ENCODE data around the gene ARL3.

Gene ARL3

DNA sequence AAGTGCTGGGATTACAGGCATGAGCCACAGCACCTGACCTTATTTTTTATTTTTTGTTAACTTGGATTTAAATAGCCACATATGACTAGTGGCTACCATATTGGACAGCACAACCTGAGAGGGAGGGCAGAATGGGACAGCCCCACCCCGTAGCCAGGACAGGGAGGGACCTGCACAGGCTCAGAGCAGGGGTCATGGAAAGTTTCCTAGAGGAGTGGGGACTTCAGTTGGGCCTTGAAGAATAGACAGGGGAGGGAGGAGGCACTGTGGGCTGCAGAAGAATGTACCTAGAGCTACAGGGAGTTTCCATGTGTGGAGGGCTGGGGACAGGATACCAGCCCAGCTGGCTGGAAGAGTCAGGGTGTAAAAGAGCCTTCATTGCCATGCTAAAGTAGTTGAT, 61.1 kb downstream of the ARL3 start:
- H3K36me3 ChIP-seq (ENCODE audit: control insufficient read depth, low read length) = peaks cover 84% of the 10 kb centered on the region

DNA sequence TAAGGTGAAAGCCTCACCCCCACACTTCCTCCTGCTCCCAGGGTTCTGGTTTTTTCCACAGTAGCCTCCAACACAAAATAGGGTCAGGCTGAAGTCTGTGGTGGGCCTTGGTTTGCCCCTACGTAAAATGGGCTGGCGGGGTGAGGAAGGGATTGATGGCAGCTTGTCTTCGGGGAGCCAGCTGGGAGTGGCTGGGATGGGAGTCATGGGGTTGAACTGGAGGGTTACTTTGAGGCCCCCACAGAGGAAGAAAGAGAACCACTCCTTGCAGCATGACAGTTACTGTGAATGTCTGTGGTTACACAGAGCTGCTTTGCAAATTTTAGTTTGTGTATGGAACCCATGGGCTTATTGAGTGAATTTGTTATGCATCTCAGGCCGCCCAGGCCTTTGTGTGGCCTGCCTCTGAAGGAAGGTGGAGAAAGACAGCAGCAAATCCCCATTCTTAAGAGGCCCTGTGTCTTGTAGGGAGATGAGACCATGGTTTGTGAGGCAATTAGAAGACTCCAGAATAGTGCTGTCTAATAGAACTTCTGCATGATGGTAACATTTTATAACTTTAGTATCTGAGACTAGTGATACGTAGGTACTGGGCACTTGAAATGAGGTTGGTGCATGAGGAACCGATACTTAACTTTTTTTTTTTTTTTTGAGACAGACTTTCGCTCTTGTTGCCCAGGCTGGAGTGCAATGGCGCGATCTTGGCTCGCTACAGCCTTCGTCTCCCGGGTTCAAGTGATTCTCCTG, 61.9 kb downstream of the ARL3 start:
- H3K4me3 ChIP-seq (ENCODE audit: low read length) = peak overlapping the region; percentile 91
- peak overlapping the region; percentile 95 for H3K27ac ChIP-seq (ENCODE audit: low read depth, low read length)
- H3K27me3 ChIP-seq (ENCODE audit: control insufficient read depth, low read length) = no peaks in the 10 kb centered on the region
- peaks cover 46% of the 10 kb centered on the region for H3F3A ChIP-seq (ENCODE audit: control insufficient read depth, insufficient read depth)
- peaks cover 76% of the 10 kb centered on the region for H3K79me2 ChIP-seq (ENCODE audit: control insufficient read depth, low read length)
- TF ChIP-seq, protein P1, sequence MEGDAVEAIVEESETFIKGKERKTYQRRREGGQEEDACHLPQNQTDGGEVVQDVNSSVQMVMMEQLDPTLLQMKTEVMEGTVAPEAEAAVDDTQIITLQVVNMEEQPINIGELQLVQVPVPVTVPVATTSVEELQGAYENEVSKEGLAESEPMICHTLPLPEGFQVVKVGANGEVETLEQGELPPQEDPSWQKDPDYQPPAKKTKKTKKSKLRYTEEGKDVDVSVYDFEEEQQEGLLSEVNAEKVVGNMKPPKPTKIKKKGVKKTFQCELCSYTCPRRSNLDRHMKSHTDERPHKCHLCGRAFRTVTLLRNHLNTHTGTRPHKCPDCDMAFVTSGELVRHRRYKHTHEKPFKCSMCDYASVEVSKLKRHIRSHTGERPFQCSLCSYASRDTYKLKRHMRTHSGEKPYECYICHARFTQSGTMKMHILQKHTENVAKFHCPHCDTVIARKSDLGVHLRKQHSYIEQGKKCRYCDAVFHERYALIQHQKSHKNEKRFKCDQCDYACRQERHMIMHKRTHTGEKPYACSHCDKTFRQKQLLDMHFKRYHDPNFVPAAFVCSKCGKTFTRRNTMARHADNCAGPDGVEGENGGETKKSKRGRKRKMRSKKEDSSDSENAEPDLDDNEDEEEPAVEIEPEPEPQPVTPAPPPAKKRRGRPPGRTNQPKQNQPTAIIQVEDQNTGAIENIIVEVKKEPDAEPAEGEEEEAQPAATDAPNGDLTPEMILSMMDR (IDR thresholded peaks at IDR 0.05; ENCODE audit: low read depth, low read length, poor library complexity, severe bottlenecking) = no peak
- no peak for TF ChIP-seq EZH2phosphoT487 (IDR thresholded peaks at IDR 0.05; ENCODE audit: borderline replicate concordance, low read length)
- peaks cover 18% of the 10 kb centered on the region for H4K20me1 ChIP-seq (ENCODE audit: control insufficient read depth, insufficient read depth, low read depth, low read length)
- H3K36me3 ChIP-seq (ENCODE audit: control insufficient read depth, low read length) = peaks cover 86% of the 10 kb centered on the region
- H3K4me2 ChIP-seq (ENCODE audit: low read length) = peak overlapping the region; percentile 91
- H3K4me1 ChIP-seq (ENCODE audit: control insufficient read depth, low read length) = peaks cover 69% of the 10 kb centered on the region
- H3K9me3 ChIP-seq (ENCODE audit: control insufficient read depth, insufficient read depth, low read length) = no peaks in the 10 kb centered on the region
- H3K9me2 ChIP-seq (replicated peaks; ENCODE audit: control insufficient read depth, low read length) = no peaks in the 10 kb centered on the region

More for the DNA sequence above, 61.1 kb downstream of the ARL3 start:
- H3K79me2 ChIP-seq (ENCODE audit: control insufficient read depth, low read length) = peaks cover 68% of the 10 kb centered on the region
- H3K4me2 ChIP-seq (ENCODE audit: low read length) = peak overlapping the region; percentile 91
- TF ChIP-seq EZH2phosphoT487 (IDR thresholded peaks at IDR 0.05; ENCODE audit: borderline replicate concordance, low read length) = no peak
- TF ChIP-seq, protein P1 (IDR thresholded peaks at IDR 0.05; ENCODE audit: low read depth, low read length, poor library complexity, severe bottlenecking) = no peak
- peak overlapping the region; percentile 91 for H3K4me3 ChIP-seq (ENCODE audit: low read length)
- H3K27ac ChIP-seq (ENCODE audit: low read depth, low read length) = peak overlapping the region; percentile 95
- peaks cover 43% of the 10 kb centered on the region for H3F3A ChIP-seq (ENCODE audit: control insufficient read depth, insufficient read depth)
- peaks cover 68% of the 10 kb centered on the region for H3K4me1 ChIP-seq (ENCODE audit: control insufficient read depth, low read length)
- no peaks in the 10 kb centered on the region for H3K27me3 ChIP-seq (ENCODE audit: control insufficient read depth, low read length)
- H3K9me3 ChIP-seq (ENCODE audit: control insufficient read depth, insufficient read depth, low read length) = no peaks in the 10 kb centered on the region
- H4K20me1 ChIP-seq (ENCODE audit: control insufficient read depth, insufficient read depth, low read depth, low read length) = peaks cover 16% of the 10 kb centered on the region
- H3K9me2 ChIP-seq (replicated peaks; ENCODE audit: control insufficient read depth, low read length) = no peaks in the 10 kb centered on the region

DNA sequence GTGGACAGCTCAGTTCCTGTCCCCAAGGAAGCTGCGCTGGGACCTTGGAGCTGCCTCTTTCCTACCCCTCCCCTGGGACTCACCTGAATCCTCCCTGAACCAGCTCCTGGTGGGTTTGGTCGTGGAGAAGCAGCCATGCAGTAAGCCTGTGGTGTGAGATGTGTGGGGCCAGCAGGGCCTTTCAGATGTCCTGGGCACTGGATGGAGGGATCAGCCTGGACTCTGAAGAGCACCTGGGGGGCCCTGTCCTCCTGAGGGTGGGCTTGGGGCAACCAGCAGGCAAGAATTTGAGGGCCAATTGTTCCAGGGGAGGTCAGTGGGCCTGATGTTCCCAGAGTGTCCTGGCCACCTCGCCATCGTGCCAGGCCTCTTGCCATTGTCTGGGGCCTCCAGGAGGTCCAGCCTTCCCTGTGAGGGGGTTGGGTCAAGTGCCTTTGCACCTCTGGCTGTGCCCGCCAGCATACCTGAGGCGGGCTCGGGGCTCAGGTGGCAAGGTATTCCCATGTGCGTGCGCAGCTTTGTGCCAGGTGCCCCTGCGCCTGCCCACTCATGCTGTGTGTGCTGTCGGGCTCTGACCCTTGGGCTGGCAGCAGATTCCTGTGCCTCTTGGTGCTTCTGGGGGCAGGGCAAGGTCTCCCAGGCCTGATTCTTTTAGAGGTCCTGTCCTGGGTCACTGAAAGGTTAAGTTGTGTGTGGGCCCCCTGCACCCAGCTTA, 62.6 kb downstream of the ARL3 start:
- Histone ChIP-seq H3K27me3 (ENCODE audit: control insufficient read depth, low read length) (no peaks in the 10 kb centered on the region), H3K4me1 (ENCODE audit: control insufficient read depth, low read length) (peaks cover 73% of the 10 kb centered on the region), H3K4me3 (ENCODE audit: low read length) (peak overlapping the region; percentile 91), H4K20me1 (ENCODE audit: control insufficient read depth, insufficient read depth, low read depth, low read length) (peaks cover 19% of the 10 kb centered on the region), H3K36me3 (ENCODE audit: control insufficient read depth, low read length) (peaks cover 85% of the 10 kb centered on the region), H3K9me3 (ENCODE audit: control insufficient read depth, insufficient read depth, low read length) (no peaks in the 10 kb centered on the region), H3K4me2 (ENCODE audit: low read length) (peak overlapping the region; percentile 91), H3K27ac (ENCODE audit: low read depth, low read length) (peak overlapping the region; percentile 95), H3K9me2 (replicated peaks; ENCODE audit: control insufficient read depth, low read length) (no peaks in the 10 kb centered on the region), H3F3A (ENCODE audit: control insufficient read depth, insufficient read depth) (peaks cover 51% of the 10 kb centered on the region), H3K79me2 (ENCODE audit: control insufficient read depth, low read length) (peaks cover 83% of the 10 kb centered on the region)
- TF ChIP-seq EZH2phosphoT487 (IDR thresholded peaks at IDR 0.05; ENCODE audit: borderline replicate concordance, low read length) = no peak
- TF ChIP-seq, protein P1 (IDR thresholded peaks at IDR 0.05; ENCODE audit: low read depth, low read length, poor library complexity, severe bottlenecking) = no peak
